Fibroblast of peridontal ligament (primary cell): ENCODE data around the gene NLGN1.

Experiments used
- DNase-seq: peaks from one replicate; pipeline ENCODE4 v3.0.0-alpha.2; 2010; ENCODE audit errors: extremely low read depth

The NLGN1 gene

DNA sequence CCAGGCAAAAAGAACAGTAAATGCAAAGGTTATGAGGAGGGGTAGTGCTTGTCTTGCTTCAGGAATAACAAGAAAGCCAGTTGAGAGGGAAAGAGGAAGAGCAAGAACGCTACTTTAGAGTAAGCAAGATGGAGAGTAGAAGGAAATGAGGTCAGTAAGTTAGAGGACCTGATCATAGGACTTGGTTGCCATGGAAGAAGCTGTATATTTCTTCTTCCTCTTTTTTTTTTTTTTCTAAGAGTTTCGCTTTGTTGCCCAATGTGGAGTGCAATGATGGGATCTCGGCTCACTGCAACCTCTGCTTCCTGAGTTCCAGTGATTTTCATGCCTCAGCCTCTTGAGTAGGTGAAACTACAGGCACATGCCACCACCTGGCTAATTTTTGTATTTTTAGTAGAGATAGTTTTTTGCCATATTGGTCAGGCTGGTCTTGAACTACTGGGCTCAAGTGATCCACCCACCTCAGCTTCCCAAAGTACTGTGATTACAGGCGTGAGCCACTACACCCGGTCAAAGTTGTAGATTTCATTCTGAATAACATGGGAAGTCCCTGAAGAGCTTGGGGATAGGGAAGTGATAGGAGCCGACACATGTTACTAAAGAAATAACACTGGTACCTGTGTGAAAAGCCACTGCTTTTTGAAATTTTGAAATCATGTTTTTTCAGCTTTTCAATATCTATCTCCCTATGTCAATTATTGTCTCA is 933.7 kb downstream of the NLGN1 start:
- no peak for DNase-seq

DNA sequence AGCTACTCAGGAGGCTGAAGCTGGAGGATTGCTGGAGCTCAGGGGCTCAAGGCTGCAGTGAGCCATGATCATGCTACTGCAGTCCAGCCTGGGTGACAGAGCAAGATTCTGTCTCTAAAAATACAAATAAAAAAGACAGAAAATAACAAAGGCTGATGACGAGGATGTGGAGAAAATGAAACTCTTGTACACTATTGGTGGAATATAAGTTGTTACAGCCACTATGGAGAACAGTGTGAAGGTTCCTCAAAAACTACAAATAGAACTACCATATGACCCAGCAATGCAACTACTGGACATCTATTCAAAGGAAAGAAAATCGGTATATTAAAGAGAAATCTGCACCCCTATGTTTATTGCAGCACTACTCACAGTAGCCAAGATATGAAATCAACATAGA is 934.8 kb downstream of the NLGN1 start:
- no peak for DNase-seq

DNA sequence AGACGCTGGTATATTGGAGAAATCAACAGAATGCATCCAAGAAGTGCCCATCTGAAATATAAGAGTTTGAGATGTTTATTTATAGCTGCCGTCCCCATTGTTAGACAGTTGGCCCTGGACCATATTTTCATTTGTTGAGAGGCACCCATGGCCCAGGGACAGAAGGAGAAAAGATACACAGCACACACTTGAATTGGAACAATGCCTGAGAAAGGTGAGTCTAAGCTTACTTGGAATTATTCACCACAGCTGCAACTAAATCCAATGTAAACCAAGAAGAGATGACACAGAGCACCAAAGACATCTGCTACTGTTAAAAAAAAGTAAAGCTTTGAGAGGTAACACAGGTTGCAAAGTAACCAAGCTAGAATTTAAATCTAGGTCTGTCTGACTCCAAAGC is 936.1 kb downstream of the NLGN1 start:
- DNase-seq = no peak

DNA sequence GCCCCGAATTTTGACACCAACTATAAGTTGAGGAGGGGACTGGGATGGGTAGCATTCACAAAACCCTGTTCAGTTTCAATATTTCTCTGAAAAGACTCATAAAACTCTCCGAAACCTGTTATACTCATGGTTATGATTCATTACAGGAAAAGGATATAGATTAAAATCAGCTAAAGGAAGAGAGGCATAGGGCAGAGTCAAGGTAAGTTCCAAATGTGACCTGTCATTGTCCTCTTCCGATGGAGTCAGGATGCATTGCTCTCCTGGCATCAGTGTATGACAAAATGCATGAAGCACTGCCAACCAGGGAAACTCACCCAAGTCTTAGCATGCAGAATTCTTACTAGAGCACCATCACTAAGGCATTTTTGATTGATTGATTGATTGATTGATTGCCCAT is 936.6 kb downstream of the NLGN1 start:
- DNase-seq = no peak

DNA sequence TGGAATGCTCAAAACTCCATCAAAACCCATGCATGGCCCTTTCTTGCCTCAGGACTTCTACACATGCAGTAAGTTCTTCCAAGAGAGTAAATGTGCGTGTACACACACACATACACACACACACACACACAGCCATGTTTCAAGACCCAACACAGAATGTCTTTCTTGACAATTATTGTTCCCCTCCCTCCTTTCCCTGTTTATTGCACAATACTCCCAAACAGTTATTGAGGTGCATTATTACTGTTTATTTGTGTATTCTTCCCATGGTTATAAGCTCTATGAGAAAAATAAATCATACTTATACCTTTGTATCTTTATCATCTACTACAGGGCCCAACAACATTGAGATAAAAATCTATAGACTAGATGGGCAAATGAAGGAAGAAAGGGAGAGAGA is 937.8 kb downstream of the NLGN1 start:
- no peak for DNase-seq

DNA sequence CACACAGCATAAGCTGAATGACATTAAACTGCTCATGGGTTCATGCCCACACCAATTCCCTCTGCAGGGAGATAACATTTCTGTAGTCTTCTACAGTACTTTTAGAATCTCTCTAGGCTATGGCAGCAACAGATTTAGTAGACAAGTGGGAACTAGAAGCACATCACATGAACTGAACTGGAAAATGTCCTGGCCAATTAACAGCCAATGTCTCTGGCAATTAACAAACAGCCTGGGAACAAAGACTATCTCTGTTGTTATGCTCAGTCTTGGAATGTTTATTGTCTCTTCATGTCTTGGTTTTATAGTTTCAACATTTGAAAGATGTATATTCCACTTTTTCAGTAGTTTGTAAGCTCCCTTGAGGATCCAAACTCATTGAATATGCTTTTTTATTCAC is 938.4 kb downstream of the NLGN1 start:
- no peak for DNase-seq
